Measurements from ENCODE around the gene LPIN1. TPM values are rescaled to one million over a fixed set of nuclear protein-coding genes. Genes with fewer than 3 reads are reported as not detected.

The LPIN1 gene
- total and polyA plus RNA-seq, 12 donors, result 18.9 to 61.0 (median 34.4) TPM

DNA sequence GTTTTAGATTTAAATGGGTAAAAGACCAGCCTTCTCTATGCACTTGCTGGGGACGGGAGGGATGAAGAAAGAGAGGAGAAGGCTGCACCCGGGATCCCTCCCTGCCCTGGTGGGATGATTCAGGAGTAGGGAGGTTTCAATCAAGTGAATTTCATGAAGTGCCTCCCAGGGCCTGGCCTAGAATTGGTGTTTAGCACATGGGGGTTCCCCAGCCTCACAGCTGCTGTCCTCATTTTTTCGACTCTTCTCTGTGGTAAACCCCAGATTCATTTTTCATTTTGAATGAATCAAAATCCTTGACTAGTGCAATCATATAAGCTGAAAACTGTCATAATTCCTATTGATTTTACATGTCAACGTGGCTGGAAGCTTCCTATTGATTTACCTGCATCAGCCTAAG lies 81.1 kb downstream of the LPIN1 start:
- Histone ChIP-seq H3K4me1 (peaks cover 8 to 43% (median 36%) of the 10 kb centered on the region in 9 donors), H3K36me3 (peaks cover 0 to 48% (median 8%) of the 10 kb centered on the region in 9 donors), H3K4me3 (no peak overlapping the region), H3K27ac (no peak overlapping the region), H3K9me3 (no peaks in the 10 kb centered on the region), H3K27me3 (no peaks in the 10 kb centered on the region)
- DNase-seq, result no peak
- WGBS, 2 donors, result 88 to 91% methylated on average over 4 of the region's 4 CpGs
- TF ChIP-seq, protein P1, sequence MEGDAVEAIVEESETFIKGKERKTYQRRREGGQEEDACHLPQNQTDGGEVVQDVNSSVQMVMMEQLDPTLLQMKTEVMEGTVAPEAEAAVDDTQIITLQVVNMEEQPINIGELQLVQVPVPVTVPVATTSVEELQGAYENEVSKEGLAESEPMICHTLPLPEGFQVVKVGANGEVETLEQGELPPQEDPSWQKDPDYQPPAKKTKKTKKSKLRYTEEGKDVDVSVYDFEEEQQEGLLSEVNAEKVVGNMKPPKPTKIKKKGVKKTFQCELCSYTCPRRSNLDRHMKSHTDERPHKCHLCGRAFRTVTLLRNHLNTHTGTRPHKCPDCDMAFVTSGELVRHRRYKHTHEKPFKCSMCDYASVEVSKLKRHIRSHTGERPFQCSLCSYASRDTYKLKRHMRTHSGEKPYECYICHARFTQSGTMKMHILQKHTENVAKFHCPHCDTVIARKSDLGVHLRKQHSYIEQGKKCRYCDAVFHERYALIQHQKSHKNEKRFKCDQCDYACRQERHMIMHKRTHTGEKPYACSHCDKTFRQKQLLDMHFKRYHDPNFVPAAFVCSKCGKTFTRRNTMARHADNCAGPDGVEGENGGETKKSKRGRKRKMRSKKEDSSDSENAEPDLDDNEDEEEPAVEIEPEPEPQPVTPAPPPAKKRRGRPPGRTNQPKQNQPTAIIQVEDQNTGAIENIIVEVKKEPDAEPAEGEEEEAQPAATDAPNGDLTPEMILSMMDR (IDR thresholded peaks at IDR 0.05), result no peak
- no peak for ATAC-seq
- intact Hi-C loops (cut with DNase I), result loop anchor here in 6 of 10 donors (5.0 to 10.0 kb wide), 6 partner anchors 1105 to 1180 kb away; no protein-coding TSS in a partner anchor

DNA sequence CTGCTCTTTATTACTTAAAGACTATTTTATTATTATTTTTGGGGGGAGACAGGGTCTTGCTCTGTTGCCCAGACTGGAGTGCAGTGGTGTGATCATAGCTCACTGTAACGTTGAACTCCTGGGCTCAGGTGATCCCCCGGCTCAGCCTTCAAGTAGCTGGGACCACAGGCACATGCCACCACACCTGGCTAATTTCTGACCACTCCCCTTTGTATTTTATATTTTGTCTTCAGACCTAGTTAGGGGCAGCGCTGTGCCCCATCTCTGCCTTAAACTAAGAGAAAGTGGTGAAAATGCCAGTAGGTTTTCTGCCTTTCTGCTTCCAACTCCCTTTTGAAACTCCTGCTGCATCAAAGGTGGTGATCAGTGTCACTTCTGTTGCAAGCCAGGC lies 82.5 kb downstream of the LPIN1 start:
- Histone ChIP-seq H3K4me3 (no peak overlapping the region), H3K4me1 (peaks cover 8 to 51% (median 36%) of the 10 kb centered on the region in 9 donors), H3K27me3 (no peaks in the 10 kb centered on the region), H3K36me3 (peaks cover 0 to 36% (median 8%) of the 10 kb centered on the region in 9 donors), H3K9me3 (no peaks in the 10 kb centered on the region), H3K27ac (peak overlapping the region in 7 of 10 donors; percentile 70 to 90 (median 77))
- TF ChIP-seq, protein P1 (IDR thresholded peaks at IDR 0.05), result no peak
- DNase-seq (no peak), ATAC-seq (no peak)
- intact Hi-C loops (cut with DNase I), result loop anchor here in 7 of 10 donors (1.0 to 10.0 kb wide), 9 partner anchors 889 to 1180 kb away; no protein-coding TSS in a partner anchor
- WGBS, 2 donors, result 93 to 95% methylated on average over 3 of the region's 3 CpGs

DNA sequence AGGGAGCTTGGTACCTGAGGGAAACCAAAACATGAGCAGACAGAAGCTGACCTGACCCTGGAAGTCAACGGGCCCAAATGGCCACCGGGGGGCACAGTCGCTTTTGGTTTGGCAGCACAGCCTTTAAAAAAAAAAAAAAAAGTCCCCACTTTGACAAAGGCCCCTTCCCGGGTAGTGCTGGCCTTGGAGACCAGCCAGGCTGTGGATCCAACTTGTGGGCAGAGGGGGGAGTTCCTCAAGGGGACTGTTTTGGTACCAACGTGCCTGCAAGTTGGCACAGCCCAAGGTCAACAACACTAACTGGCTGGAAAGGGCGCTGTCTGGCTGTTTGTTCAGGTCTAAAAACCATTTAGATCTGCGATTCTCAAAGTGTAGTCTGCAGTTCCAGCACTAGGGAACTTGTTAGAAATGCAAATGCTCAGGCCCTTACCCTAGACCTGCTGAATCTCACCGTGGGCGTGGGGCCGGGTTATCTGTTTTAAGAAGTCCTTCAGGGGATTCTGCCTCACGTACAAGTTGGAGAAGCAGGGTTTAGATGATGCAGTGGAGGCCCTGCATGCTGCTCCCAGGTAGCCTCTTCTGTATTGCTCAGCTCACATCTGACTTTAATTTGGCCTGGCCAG lies 83.0 kb downstream of the LPIN1 start:
- H3K36me3 ChIP-seq, result peaks cover 0 to 31% (median 8%) of the 10 kb centered on the region in 9 donors
- WGBS, 2 donors, result 14 to 18% methylated on average over 11 of the region's 11 CpGs
- H3K9me3 ChIP-seq, result peaks cover 0 to 5% (median 0%) of the 10 kb centered on the region in 11 donors
- peak overlapping the region in 6 of 10 donors; percentile 25 to 45 (median 30) for H3K4me3 ChIP-seq
- TF ChIP-seq, protein P1 (IDR thresholded peaks at IDR 0.05), result peak in 8 of 9 donors; percentile 23 to 70 (median 61)
- intact Hi-C loops (cut with DNase I), result loop anchor here in 7 of 10 donors (1.0 to 10.0 kb wide), 9 partner anchors 889 to 1179 kb away; no protein-coding TSS in a partner anchor
- peaks cover 8 to 52% (median 36%) of the 10 kb centered on the region in 9 donors for H3K4me1 ChIP-seq
- DNase-seq (peak; percentile 71 to 75), ATAC-seq (peak; percentile 18 to 76 (median 44))
- no peaks in the 10 kb centered on the region for H3K27me3 ChIP-seq
- peak overlapping the region; percentile 21 to 90 (median 75) for H3K27ac ChIP-seq

DNA sequence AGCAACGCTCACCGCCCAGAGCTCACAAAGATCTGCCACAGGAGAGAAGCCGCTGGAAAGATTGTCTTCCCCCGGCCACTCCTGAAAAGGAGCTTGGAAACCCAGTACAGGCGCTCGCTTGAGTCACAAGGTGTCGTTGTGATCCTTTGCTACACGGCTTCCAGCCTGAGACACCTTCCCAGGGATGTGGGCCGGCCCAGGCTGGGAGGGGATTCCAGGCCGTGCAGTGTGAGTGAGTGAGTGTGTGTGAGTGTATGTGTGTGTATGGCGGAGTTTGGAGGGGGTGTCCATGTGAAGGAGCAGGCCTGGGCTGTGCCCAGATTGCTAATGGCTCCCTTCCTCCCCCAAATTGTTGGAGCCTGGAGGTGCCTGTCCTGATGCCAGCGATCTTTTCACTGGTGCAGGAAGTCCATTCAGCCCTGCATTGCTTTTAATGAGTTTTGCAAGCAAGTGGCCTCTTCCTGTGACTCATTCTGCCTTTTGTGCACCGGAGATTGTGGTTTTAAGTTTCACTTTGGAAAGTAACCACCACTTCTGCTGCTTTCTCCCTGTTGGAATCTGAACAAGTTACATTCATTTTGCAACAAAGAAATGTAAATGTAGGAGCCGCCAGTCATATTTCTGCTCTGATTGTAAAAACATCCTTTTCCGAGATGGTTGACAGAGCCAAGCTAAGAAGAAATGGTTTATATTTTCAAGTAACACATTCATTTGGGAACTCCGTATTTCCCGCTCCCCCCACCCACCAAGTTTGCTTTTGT lies 83.7 kb downstream of the LPIN1 start:
- Histone ChIP-seq H3K27ac (peak overlapping the region; percentile 21 to 90 (median 75)), H3K9me3 (peaks cover 0 to 11% (median 0%) of the 10 kb centered on the region in 11 donors), H3K4me1 (peaks cover 8 to 47% (median 29%) of the 10 kb centered on the region in 9 donors), H3K27me3 (no peaks in the 10 kb centered on the region), H3K4me3 (peak overlapping the region in 7 of 10 donors; percentile 25 to 45 (median 29)), H3K36me3 (peaks cover 0 to 24% (median 8%) of the 10 kb centered on the region in 9 donors)
- ATAC-seq (peak; percentile 78 to 93 (median 89)), DNase-seq (peak; percentile 51 to 69)
- intact Hi-C loops (cut with DNase I), result loop anchor here (1.0 to 10.0 kb wide), 11 partner anchors 885 to 1179 kb away; partner anchors contain the start of gene TRIB2 (in 6 of the 10)
- TF ChIP-seq, protein P1 (IDR thresholded peaks at IDR 0.05), result peak in 6 of 9 donors; percentile 20 to 58 (median 44)
- 20 to 31% methylated on average over 17 of the region's 17 CpGs for WGBS, 2 donors

Measured in heart right ventricle (tissue), 16 donors.